Mucosa of stomach (tissue), 1 donor: ENCODE results near the gene HIRA.

Source experiments
- H3K27me3 ChIP-seq: one replicate; pipeline ENCODE4 v1.7.0; 2013; ENCODE audit warnings: mild to moderate bottlenecking, low read length; ENCODE audit not compliant: control insufficient read depth, insufficient read depth
- H3K36me3 ChIP-seq: one replicate; pipeline ENCODE4 v1.7.0; 2013; ENCODE audit warnings: low read length; ENCODE audit not compliant: control insufficient read depth, insufficient read depth
- H3K4me1 ChIP-seq: one replicate; pipeline ENCODE4 v1.7.0; 2013; ENCODE audit warnings: mild to moderate bottlenecking, low read length; ENCODE audit not compliant: control insufficient read depth, insufficient read depth
- H3K4me3 ChIP-seq: one replicate; pipeline ENCODE4 v1.7.0; 2013; ENCODE audit warnings: low read length
- H3K9ac ChIP-seq: one replicate; pipeline ENCODE4 v1.7.0; 2013; ENCODE audit warnings: mild to moderate bottlenecking, low read length, moderate library complexity
- H3K9me3 ChIP-seq: one replicate; pipeline ENCODE4 v1.7.0; 2013; ENCODE audit warnings: mild to moderate bottlenecking, low read length, moderate library complexity; ENCODE audit not compliant: control insufficient read depth
- donor health status: Pancreatic carcinoma.

Gene HIRA

GRCh38 chr22:19411690-19412045, 19.9 kb downstream of the HIRA start:
- peaks cover 5% of the 10 kb centered on the region for H3K36me3 ChIP-seq
- H3K9me3 ChIP-seq, result no peaks in the 10 kb centered on the region
- no peak overlapping the region for H3K4me3 ChIP-seq
- H3K9ac ChIP-seq, result no peak overlapping the region
- no peaks in the 10 kb centered on the region for H3K27me3 ChIP-seq
- peaks cover 10% of the 10 kb centered on the region for H3K4me1 ChIP-seq

GRCh38 chr22:19410941-19411689, 20.4 kb downstream of the HIRA start:
- H3K27me3 ChIP-seq, result no peaks in the 10 kb centered on the region
- peaks cover 10% of the 10 kb centered on the region for H3K4me1 ChIP-seq
- H3K9me3 ChIP-seq, result no peaks in the 10 kb centered on the region
- H3K4me3 ChIP-seq, result no peak overlapping the region
- no peak overlapping the region for H3K9ac ChIP-seq
- H3K36me3 ChIP-seq, result peaks cover 5% of the 10 kb centered on the region

GRCh38 chr22:19407649-19408606, 23.6 kb downstream of the HIRA start:
- H3K4me3 ChIP-seq, result no peak overlapping the region
- H3K4me1 ChIP-seq, result peaks cover 10% of the 10 kb centered on the region
- H3K9ac ChIP-seq, result no peak overlapping the region
- no peaks in the 10 kb centered on the region for H3K9me3 ChIP-seq
- peaks cover 5% of the 10 kb centered on the region for H3K36me3 ChIP-seq
- H3K27me3 ChIP-seq, result no peaks in the 10 kb centered on the region

GRCh38 chr22:19406846-19407245, 24.7 kb downstream of the HIRA start:
- Histone ChIP-seq H3K4me1 (peaks cover 10% of the 10 kb centered on the region), H3K27me3 (no peaks in the 10 kb centered on the region)

GRCh38 chr22:19406281-19406811, 25.2 kb downstream of the HIRA start:
- no peak overlapping the region for H3K9ac ChIP-seq
- peaks cover 5% of the 10 kb centered on the region for H3K36me3 ChIP-seq
- no peak overlapping the region for H3K4me3 ChIP-seq
- no peaks in the 10 kb centered on the region for H3K27me3 ChIP-seq
- no peaks in the 10 kb centered on the region for H3K9me3 ChIP-seq
- peaks cover 10% of the 10 kb centered on the region for H3K4me1 ChIP-seq

More at GRCh38 chr22:19406846-19407245, 24.7 kb downstream of the HIRA start:
- Histone ChIP-seq H3K9me3 (no peaks in the 10 kb centered on the region), H3K4me3 (no peak overlapping the region), H3K36me3 (peaks cover 5% of the 10 kb centered on the region), H3K9ac (no peak overlapping the region)

- Histone ChIP-seq H3K27me3 (no peaks in the 10 kb centered on the region), H3K9ac (no peak overlapping the region), H3K36me3 (peaks cover 5% of the 10 kb centered on the region), H3K4me1 (peaks cover 10% of the 10 kb centered on the region), H3K9me3 (no peaks in the 10 kb centered on the region), H3K4me3 (no peak overlapping the region)
Measured at GRCh38 chr22:19405652-19406051, 25.9 kb downstream of the HIRA start.

GRCh38 chr22:19405133-19405532, 26.4 kb downstream of the HIRA start:
- Histone ChIP-seq H3K27me3 (no peaks in the 10 kb centered on the region), H3K36me3 (peaks cover 5% of the 10 kb centered on the region), H3K4me1 (peaks cover 10% of the 10 kb centered on the region), H3K9ac (no peak overlapping the region), H3K9me3 (no peaks in the 10 kb centered on the region), H3K4me3 (no peak overlapping the region)

- Histone ChIP-seq H3K27me3 (no peaks in the 10 kb centered on the region), H3K4me3 (no peak overlapping the region), H3K36me3 (peaks cover 5% of the 10 kb centered on the region), H3K4me1 (peaks cover 10% of the 10 kb centered on the region), H3K9ac (no peak overlapping the region), H3K9me3 (no peaks in the 10 kb centered on the region)
Measured at GRCh38 chr22:19404676-19405075, 26.9 kb downstream of the HIRA start.

GRCh38 chr22:19402642-19403191, 28.8 kb downstream of the HIRA start:
- no peak overlapping the region for H3K4me3 ChIP-seq
- no peaks in the 10 kb centered on the region for H3K27me3 ChIP-seq
- H3K36me3 ChIP-seq, result peaks cover 3% of the 10 kb centered on the region
- H3K4me1 ChIP-seq, result peaks cover under 1% of the 10 kb centered on the region
- no peaks in the 10 kb centered on the region for H3K9me3 ChIP-seq
- H3K9ac ChIP-seq, result no peak overlapping the region

- H3K9me3 ChIP-seq, result no peaks in the 10 kb centered on the region
- no peak overlapping the region for H3K4me3 ChIP-seq
- no peaks in the 10 kb centered on the region for H3K36me3 ChIP-seq
- H3K4me1 ChIP-seq, result no peaks in the 10 kb centered on the region
- H3K27me3 ChIP-seq, result no peaks in the 10 kb centered on the region
- no peak overlapping the region for H3K9ac ChIP-seq
Measured at GRCh38 chr22:19401483-19401882, 30.1 kb downstream of the HIRA start.

GRCh38 chr22:19400881-19401280, 30.7 kb downstream of the HIRA start:
- Histone ChIP-seq H3K9me3 (no peaks in the 10 kb centered on the region), H3K36me3 (no peaks in the 10 kb centered on the region), H3K4me3 (no peak overlapping the region), H3K27me3 (no peaks in the 10 kb centered on the region), H3K4me1 (no peaks in the 10 kb centered on the region), H3K9ac (no peak overlapping the region)

- Histone ChIP-seq H3K9me3 (no peaks in the 10 kb centered on the region), H3K4me1 (no peaks in the 10 kb centered on the region), H3K9ac (no peak overlapping the region), H3K27me3 (no peaks in the 10 kb centered on the region), H3K4me3 (no peak overlapping the region), H3K36me3 (peaks cover 8% of the 10 kb centered on the region)
Measured at GRCh38 chr22:19398652-19399051, 32.9 kb downstream of the HIRA start.
